Nephron (organoid): Measurements from ENCODE around the gene ARHGEF7.

Experiments used
- H3K27ac Mint-ChIP-seq, 3 experiments: 2 replicates each; pipeline ENCODE4 v1.8.0; 2020; ENCODE audit warnings: mixed read lengths in 3 of 3, mild to moderate bottlenecking in 2 of 3, moderate library complexity in 1 of 3
- H3K27me3 Mint-ChIP-seq: 2 replicates; pipeline ENCODE4 v1.8.0; 2021; ENCODE audit warnings: low read depth, mild to moderate bottlenecking, moderate library complexity, mixed read lengths
- H3K36me3 Mint-ChIP-seq: 2 replicates; pipeline ENCODE4 v1.8.0; 2020; ENCODE audit warnings: low read depth, mixed read lengths
- H3K4me1 Mint-ChIP-seq: 2 replicates; pipeline ENCODE4 v1.8.0; 2020; ENCODE audit warnings: mixed read lengths
- H3K4me3 Mint-ChIP-seq, 3 experiments: 2 replicates each; pipeline ENCODE4 v1.8.0; 2020; ENCODE audit warnings: mild to moderate bottlenecking in 3 of 3, mixed read lengths in 3 of 3, moderate library complexity in 2 of 3
- H3K9me3 Mint-ChIP-seq: 2 replicates; pipeline ENCODE4 v1.8.0; 2020; ENCODE audit warnings: mixed read lengths
- CTCF ChIP-seq, 3 experiments: fragments of 200-600 bp; sonication (generic); IDR thresholded peaks; one replicate each; pipeline ENCODE4 v1.5.0; 2021; ENCODE audit warnings: antibody characterized with exemption in 3 of 3; ENCODE audit not compliant: unreplicated experiment in 3 of 3

ARHGEF7 gene

GRCh38 chr13:111118898-111119607 is 3.9 kb downstream of the ARHGEF7 start:
- Mint-ChIP-seq H3K36me3 (no peaks in the 10 kb centered on the region), H3K27me3 (peaks cover 35% of the 10 kb centered on the region), H3K27ac (peak overlapping the region; percentile 98 to 100 (median 99)), H3K4me3 (peak overlapping the region; percentile 1 to 22 (median 21)), H3K9me3 (peaks cover 2% of the 10 kb centered on the region), H3K4me1 (peaks cover 84% of the 10 kb centered on the region)
- TF ChIP-seq CTCF (IDR thresholded peaks at IDR 0.05; ENCODE audit: unreplicated experiment in 3 of 3), result no peak

- Mint-ChIP-seq H3K36me3 (no peaks in the 10 kb centered on the region), H3K4me3 (peak overlapping the region in 2 of 3 experiments; percentile 7 to 68), H3K4me1 (peaks cover 80% of the 10 kb centered on the region), H3K27me3 (peaks cover 27% of the 10 kb centered on the region), H3K9me3 (peaks cover 2% of the 10 kb centered on the region), H3K27ac (peak overlapping the region; percentile 53 to 98 (median 71))
- TF ChIP-seq CTCF (IDR thresholded peaks at IDR 0.05; ENCODE audit: unreplicated experiment in 3 of 3), result no peak
Measured at GRCh38 chr13:111119966-111120365, 4.9 kb downstream of the ARHGEF7 start.

GRCh38 chr13:111120422-111120821 is 5.3 kb downstream of the ARHGEF7 start:
- peaks cover 27% of the 10 kb centered on the region for H3K27me3 Mint-ChIP-seq
- H3K36me3 Mint-ChIP-seq, result no peaks in the 10 kb centered on the region
- H3K9me3 Mint-ChIP-seq, result peaks cover 2% of the 10 kb centered on the region
- peaks cover 85% of the 10 kb centered on the region for H3K4me1 Mint-ChIP-seq
- H3K27ac Mint-ChIP-seq, result peak overlapping the region; percentile 53 to 98 (median 71)
- peak overlapping the region in 2 of 3 experiments; percentile 1 to 68 for H3K4me3 Mint-ChIP-seq
- no peak for TF ChIP-seq CTCF (IDR thresholded peaks at IDR 0.05; ENCODE audit: unreplicated experiment in 3 of 3)

GRCh38 chr13:111120913-111121312 is 5.8 kb downstream of the ARHGEF7 start:
- Mint-ChIP-seq H3K36me3 (no peaks in the 10 kb centered on the region), H3K27ac (peak overlapping the region; percentile 87 to 98 (median 91)), H3K9me3 (peaks cover 2% of the 10 kb centered on the region), H3K4me3 (peak overlapping the region in 2 of 3 experiments; percentile 1 to 68), H3K27me3 (peaks cover 25% of the 10 kb centered on the region), H3K4me1 (peaks cover 88% of the 10 kb centered on the region)
- no peak for TF ChIP-seq CTCF (IDR thresholded peaks at IDR 0.05; ENCODE audit: unreplicated experiment in 3 of 3)

- H3K4me3 Mint-ChIP-seq, result peak overlapping the region in 1 of 3 experiments; percentile 71
- H3K36me3 Mint-ChIP-seq, result no peaks in the 10 kb centered on the region
- peak overlapping the region; percentile 87 to 98 (median 91) for H3K27ac Mint-ChIP-seq
- TF ChIP-seq CTCF (IDR thresholded peaks at IDR 0.05; ENCODE audit: unreplicated experiment in 3 of 3), result no peak
- H3K27me3 Mint-ChIP-seq, result peaks cover 20% of the 10 kb centered on the region
- H3K9me3 Mint-ChIP-seq, result no peaks in the 10 kb centered on the region
- H3K4me1 Mint-ChIP-seq, result peaks cover 82% of the 10 kb centered on the region
Measured at GRCh38 chr13:111121506-111121905, 6.4 kb downstream of the ARHGEF7 start.

GRCh38 chr13:111122056-111122455 is 6.9 kb downstream of the ARHGEF7 start:
- peaks cover 20% of the 10 kb centered on the region for H3K27me3 Mint-ChIP-seq
- no peaks in the 10 kb centered on the region for H3K9me3 Mint-ChIP-seq
- no peaks in the 10 kb centered on the region for H3K36me3 Mint-ChIP-seq
- H3K27ac Mint-ChIP-seq, result peak overlapping the region; percentile 87 to 98 (median 91)
- peak overlapping the region; percentile 12 to 71 (median 49) for H3K4me3 Mint-ChIP-seq
- TF ChIP-seq CTCF (IDR thresholded peaks at IDR 0.05; ENCODE audit: unreplicated experiment in 3 of 3), result no peak
- H3K4me1 Mint-ChIP-seq, result peaks cover 78% of the 10 kb centered on the region
